Lung microvascular endothelial cell (primary cell): Measurements from ENCODE around the gene RNF144B. TPM values are rescaled to one million over a fixed set of nuclear protein-coding genes. Genes with fewer than 3 reads are reported as not detected.
A peak's percentile ranks its signal among the peaks of the same experiment; 100 is the strongest.
"Not testable (repeated sequence)": the region's sequence is repeated elsewhere in the genome, so short reads cannot be mapped to it uniquely, and the experiment has no call there.

Experiments
- DNase-seq, 2 donors: peaks; one replicate each; pipeline versions ENCODE4 v3.0.0 to v3.0.0-alpha.2; 2010; ENCODE audit warnings: low read depth in 2 of 2
- total RNA-seq: library from RNA; depleted of rRNA; stranded (reverse); fragments of >200 nt; gene quantifications from 2 replicates; pipeline ENCODE4 v1.2.1, GENCODE V29; 2014

Gene RNF144B
- total RNA-seq, 1 donor from 2014 or later, result 10.3 TPM

DNA sequence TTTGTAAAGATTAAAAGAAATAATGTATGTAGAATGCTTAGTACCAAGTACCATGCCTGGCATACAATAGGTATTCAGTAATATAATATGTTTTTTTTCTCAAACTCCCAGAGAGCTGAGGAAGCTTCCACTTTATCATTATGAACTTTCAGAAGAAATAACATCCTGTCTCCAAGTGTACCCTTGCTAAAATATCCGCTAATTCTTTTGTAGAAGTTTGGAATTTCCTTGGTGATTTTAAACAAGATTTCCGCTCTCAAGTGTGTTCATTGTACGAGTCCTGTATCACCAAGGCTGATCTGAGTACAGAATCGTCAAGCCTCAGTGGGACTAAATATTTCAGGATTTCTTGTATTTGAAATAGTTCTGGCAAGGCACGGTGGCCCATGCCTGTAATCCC, 16.1 kb upstream of the RNF144B start:
- peak in 1 of 2 donors; percentile 84 for DNase-seq

DNA sequence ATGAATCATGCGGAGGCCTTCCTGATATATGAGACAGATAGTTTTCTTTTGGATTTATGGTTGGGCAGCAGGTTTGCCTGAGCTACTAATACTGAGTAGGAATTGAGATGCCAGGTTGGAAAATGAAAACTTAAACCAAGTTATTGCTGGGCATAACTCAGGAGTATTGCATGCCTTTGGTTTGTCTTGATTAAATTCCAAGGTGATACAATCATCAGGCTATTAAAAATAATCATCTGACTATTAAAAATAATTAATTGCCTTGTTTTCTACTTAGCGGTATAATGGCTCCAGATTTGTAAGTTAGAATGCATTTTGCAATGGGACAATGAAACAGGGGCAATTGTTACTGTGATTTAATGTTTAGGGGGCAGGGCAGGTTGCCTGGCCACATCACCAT, 15.5 kb upstream of the RNF144B start:
- peak in 1 of 2 donors; percentile 48 for DNase-seq

DNA sequence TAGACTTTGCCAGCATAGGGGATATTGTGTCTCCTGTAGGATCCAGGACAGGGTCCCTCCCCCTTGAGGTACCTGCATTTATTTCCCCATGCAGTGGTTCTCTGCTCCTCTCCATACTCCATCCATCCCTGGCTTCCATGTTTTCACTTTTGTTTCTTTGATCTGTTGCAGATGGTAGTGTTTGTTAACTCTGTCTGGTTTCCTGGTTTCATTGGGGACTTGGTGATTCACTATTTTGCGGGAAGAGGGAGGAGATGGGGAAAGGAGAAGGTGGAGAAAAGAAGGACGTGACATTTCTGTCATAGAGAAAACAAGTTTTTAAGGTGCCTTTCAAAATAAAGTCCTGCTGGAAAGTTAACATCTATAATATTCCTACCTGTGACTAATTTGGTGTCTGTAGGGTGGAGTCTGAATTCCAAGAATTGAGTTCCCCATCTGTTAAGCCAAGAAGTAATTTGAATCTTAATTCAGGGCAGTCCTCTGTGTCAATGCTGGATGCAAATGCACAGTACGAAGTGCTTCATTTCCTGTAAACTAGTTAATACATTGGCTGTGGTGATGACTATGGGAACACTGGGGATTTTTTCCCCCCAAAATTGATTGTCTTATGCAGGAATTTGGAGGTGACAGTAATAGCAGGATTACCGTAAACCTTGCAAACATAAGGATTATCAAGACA, 6.9 kb upstream of the RNF144B start:
- DNase-seq, result peak in 1 of 2 donors; percentile 58

DNA sequence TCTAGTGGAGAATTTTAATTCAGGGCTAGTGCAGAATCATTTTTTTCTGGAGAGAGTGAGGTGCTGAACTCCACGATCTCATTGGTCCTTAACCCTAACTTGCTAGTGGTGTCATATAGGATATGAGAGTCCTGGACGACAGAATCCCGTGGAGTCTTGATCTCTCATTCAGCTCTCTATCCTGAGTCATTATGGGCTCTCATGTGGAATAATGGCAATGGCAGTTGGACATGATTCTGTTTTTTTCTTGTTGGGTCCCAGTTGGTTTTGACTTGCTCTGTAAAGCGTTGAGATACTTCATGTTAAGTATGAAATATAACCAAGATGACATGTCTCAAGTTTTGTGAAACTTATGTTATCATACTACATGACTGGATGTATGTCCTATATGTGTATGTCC, 6.3 kb upstream of the RNF144B start:
- DNase-seq, result no peak

DNA sequence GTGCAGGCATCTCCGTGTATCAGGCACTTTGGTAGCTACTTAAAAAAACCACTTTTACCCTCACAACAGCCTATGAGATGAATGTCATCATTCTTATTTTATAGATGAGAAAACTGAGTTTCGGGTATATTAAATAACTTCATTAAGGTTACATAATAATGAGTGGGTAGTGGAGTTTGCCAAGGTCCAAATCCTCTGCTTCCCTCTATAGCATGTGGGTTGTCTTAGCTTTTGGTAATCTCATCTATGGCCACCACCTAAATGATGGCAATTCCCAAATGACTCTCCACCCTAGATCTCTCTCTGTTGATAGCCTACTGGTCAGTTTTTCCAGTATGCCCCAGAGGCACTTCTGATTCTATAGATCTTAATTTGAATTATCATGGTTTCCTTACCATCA, 3.7 kb upstream of the RNF144B start:
- DNase-seq, result no peak

DNA sequence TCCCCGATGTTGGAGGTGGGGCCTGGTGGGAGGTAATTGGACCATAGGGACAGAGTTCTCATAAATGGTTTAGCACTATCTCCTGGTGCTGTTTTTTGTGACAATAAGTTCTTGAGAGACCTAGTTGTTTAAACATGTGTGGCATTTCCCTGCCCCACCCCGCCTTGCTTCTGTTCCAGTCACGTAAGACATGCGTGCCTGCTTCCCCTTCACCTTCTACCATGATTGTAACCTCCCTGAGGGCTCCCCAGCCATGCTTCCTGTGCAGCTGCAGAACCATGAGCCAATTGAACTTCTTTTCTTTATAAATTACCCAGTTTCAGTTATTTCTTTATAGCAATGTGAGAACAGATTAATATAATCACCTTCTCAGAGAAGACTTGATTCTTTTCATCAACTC, 2.5 kb upstream of the RNF144B start:
- DNase-seq, result no peak

DNA sequence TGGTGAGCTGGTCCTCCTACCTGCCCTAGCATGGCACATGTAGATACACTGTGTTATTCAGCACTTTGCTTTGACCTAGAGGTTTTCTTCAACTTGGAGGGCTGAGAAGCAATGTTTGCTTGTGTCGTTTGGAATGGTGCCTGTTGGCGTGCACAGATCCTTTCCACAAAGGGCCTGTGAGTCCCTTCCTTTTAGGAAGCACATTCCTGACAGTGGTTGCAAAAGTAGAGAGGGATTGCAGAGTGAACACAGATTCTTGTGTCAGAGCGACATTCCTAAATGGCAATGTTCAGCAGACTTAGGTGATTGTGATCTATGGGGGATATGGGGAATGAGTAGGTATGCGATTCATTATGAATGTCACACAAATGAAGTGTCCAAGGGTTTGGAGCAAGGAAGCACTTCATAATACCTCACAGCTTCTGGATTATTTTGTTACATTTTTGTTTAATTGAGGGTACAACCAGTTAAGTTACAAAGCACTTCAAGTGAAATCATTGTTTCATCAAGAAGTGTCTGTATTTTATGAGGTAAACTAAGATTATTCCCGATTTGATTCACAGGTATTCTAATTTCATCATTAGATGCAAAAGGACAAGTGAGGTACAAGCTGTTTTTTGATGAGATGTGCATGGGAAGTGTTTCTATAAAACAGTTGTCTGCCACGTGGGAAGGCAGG, 713 bp upstream of the RNF144B start:
- DNase-seq, result peak; percentile 72 to 88

DNA sequence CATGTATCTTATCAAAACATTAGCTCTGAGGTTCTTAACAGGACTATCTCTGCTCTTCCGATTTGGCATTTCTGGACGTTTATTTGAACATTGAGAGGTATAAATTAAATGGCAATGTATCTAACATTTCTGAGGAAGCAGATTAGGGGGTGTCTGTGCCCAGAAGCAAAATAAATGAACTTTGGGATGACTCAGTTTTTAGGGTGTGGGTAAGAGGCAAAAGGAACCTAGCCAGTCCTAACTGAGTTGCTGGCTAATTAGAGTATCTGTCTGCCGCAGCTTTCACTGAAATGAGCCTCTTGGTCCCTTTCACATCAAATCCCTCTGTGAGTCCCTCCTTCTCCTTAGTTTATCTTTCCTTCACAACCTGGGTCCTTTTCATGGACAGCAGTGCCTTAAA, 1.1 kb downstream of the RNF144B start:
- DNase-seq, result no peak

DNA sequence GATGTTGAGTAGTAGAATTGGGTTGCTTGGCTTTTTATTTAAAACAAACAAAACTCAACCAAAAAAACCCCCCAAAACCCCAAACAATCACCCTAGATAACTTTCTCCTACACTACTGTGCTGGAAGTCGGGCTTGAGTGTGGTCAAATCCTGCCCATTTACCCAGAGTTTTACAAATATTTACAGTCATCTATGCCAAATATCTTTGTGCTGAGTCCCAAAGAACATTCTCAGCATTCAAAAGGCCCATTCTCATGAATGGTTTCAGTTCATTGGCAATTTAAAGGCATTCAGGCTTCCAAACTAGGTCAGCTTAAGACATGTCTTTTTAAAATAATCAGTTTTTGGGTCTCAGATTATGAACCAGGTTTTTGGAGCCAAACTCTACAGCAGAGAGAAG, 1.8 kb downstream of the RNF144B start:
- peak; percentile 40 to 53 for DNase-seq

DNA sequence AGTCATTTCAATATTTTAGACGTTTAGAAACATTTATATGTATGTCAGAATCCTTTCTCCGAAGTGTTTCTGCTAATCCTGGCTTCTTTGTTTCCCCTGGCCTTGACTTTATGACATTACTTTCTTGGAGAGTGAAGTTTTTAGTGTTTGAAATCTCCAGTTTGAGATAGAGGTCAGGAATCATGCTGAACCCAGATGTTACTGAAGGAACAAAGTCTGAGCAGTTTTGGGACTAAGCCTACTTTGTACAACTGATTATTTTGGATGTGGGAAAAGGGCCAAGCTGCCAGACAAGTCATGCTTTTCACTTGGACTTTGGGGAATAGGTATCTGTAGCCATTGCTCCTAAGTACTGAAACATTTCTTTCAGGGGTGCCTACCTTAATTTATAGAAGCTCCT, 2.3 kb downstream of the RNF144B start:
- no peak for DNase-seq

DNA sequence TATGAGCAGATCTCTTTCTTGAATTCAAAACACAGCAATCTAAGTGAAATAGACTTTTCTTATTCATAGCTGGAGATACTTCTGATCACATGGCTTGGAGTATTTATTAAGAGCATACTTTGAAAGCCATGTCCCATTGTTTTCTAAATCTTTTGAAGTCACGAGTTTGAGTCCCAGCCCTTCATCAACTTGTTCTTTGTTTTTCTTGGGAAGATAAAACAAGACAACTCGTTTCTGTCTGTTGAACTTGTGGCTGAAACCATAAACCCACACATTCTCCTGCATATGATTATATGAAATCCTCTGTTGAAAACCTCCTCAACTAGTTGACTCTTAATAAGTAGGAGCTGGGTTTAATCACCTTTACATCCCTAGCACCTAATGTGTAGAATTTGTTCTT, 3.3 kb downstream of the RNF144B start:
- no peak for DNase-seq

DNA sequence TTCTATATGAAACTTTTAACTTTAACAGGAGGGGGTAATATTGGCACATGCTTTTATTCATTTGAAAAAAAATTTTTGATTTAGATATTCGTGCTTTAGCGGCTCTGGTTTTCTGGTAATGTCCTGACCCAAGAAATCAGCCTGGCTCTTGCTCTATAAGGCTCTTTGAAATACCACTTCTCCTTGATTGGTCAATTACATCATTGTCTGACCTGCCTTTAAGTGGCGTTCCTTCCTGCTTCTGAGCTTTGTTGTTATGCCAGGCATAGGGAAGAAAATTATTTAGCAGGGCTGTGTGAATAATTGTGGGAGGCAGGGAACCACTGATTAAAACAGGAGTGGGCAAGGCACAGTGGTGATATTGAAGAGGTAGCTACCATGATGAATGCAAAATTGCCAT, 3.9 kb downstream of the RNF144B start:
- peak in 1 of 2 donors; percentile 67 for DNase-seq

DNA sequence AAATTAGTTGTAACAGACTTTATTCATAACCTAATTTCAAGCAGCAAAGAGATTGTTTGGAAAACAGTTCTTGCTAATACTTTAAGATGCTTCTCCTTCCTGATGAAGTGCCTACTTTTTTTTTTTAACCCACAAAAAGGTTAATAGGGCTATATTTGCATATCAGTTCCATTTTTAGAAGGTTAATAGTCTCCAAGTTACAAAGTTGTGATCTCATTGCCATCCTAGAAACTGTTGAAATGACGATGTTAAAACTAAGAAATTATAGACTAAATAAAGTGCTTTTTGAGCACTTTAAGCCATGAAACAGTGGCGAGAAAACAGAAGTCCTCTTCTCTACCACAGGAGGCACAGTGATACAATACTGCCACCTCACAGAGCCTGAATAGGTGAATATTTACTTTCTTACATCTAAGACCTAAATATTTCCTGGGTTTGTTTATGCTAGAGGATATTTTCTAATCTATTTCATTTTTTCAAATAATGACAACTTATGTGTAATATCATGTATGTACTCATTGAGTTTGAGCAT, 5.3 kb downstream of the RNF144B start:
- no peak for DNase-seq

DNA sequence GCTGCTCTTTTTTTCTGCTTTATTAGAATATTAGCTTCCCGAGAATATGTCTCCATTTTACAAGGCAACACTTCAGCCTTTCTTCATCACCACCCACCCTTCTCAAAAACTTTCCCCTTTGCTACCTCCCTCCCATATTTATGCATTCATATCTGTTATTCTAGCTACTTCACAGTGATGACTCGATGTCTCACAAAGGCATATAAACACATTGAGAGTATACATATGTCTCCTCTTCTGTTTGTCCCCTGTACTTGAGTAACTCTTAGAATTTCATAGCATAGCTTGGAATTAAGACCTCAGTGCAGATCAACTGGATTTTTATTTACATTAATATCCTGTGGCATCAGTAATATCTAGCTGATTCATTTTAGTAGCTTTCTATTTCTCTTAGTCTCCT, 6.5 kb downstream of the RNF144B start:
- no peak for DNase-seq

DNA sequence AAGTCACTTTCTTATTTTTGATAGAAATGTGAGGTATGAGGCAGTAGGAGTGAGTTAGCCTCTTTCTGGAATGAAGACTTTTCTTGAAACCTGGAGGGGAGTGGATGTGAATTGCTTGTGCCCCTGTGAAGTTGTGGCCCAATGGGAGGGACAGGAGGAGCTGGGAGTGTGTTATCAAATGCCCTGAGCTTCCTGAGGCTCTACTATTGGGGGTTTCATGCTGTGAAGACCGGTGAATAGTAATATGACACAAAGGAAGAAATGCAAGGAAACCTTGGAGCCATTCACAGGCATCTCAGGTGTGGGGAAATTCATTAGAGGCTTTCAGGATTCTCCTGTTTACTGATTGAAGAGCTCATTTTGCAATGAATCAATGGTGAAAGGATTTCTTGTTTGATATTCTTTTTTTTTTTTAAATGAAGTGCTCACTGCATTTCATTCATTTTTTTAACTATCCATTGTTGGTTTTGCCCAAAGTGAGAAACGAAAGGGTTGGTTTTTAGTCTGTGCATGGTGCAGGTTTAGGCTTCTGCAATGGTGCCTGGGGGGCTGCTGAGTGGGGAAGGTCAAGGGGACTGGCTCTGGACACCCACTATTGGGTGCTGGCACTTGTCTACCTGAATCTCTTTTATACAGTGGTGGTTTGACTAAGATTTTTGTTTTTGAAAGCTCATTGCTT, 8.2 kb downstream of the RNF144B start:
- no peak for DNase-seq

DNA sequence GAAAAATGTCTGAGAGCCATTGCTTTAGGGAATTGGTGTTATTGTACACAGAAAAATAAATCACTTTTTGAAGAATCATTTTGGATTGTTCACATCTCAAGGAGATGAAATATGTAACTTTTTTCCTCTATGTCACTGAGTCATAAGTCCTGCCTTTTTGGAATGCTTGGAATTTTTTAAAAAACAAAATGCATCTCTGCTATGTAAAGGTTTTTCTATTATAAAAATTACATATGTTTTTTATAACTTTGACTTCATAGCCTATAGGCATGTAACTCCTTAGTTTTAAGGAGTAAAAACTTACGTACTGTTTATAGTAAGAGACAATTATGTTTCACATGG, 8.7 kb downstream of the RNF144B start:
- peak in 1 of 2 donors; percentile 41 for DNase-seq

DNA sequence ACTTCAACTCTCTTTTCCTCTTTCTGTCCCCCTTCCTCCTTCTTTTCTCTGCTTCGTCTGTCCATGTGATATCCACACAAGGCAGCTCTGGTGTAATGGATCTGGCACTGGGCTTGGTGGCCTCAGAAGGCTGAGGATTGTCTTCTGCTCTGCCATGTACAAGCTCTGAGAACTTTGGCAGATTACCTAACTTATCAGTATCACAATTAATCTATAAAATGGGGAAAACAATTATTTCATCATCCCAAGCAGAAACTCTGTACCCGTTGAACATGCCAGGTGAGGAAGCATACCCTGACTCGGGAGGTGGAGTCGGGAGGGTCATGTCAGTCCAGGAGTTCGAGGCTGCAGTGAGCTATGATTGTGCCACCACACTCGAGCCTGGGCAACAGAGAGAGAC, 10.6 kb downstream of the RNF144B start:
- no peak for DNase-seq

DNA sequence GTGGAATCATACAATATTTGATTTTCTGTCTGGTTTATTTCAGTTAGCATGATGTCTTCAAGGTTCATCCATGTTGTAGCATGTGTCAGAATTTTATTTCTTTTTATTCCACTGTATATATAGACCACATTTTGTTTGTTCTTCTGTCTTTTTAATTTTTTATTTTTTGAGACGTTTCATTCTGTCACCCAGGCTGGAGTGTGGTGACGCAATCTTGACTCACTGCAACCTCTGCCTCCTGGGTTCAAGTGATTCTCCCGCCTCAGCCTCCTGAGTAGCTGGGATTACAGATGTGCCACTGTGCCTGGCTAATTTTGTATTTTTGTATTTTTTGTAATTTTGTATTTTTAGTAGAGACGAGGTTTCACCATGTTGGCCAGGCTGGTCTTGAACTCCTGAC, 11.1 kb downstream of the RNF144B start:
- DNase-seq, result peak in 1 of 2 donors; percentile 27

DNA sequence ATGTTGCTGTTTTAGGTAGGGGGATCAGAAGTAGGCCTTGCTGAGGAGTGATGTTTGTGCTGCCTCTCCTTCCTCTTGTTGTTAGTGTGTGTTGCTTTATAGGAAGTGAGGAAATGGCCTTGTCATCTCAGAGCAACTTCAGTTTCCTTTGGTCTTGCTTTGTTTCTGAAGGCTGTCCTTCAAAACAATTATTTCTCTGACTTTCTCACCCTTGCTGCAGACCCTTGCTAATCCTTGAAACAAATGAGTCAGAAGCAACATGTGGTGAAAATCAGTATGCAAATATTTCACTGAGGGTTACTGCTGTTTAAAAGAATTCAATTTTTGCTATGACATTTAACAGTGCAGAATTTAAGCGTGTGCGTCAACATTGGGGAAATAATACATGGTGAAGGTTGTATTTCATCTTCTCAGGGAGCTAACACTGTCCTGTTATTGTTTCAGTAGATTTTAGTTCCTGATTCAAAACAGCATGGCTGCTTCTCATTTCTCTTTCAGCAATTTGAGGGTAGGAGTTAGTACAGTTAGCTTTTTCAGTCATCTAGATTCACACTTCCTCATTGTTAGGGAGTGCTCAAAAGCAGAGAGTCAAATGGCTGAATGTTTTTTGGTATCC, 13.8 kb downstream of the RNF144B start:
- peak in 1 of 2 donors; percentile 93 for DNase-seq

DNA sequence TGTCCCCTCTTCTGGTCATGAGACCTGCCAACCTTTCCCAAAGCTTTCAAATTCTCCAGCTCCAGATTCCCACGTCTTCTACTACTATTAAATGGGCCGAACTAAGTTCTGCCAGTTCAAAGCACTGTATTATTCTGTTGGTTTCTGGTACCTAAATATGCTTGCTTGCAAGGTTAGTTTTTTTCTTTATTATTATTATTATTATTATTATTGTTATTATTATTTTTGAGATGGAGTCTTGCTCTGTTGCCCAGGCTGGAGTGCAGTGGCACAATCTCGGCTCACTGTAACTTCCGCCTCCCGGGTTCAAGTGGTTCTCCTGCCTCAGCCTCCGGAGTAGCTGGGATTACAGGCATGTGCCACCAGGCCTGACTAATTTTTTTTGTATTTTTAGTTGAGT, 17.8 kb downstream of the RNF144B start:
- not testable (repeated sequence) for DNase-seq

DNA sequence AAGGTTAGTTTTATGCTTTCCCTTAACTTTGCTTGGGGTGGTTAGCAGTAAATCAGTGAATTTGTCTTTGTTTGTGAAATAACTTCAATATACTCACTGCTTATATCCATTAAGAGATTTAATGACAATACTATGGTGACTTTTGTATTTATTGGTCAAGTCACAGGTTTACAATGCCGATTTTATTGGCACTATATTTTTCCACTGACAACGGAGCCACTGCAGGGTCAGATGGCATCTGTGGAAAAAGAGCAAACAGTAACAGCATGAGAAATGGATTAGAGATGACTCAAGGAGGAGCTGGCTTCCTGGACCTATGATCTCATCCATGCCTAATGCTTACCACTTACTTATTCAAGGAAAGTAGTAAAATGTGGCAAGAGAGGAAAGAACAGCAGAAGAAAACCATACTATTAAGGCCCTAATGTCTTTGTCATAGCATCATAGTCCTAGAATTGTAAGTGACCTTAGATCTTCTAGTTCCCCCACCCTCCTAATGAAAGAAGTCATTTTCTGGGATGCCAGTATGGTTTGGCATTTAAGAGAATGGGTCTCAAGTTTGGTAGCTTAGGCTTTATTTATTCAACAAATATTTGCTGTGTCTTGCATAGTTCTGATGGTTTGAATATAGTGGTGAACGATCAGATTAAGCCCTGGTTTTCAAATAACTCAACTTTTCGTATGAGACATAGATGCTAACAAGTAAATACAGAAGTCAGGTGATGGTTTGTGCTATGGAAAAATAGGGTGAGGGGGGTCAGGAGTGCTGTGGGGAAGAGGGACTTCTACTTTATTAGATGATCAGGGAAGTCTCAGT, 18.5 kb downstream of the RNF144B start:
- DNase-seq, result peak in 1 of 2 donors; percentile 94
